NCI-H1930 (cell line): ENCODE measurements around the gene SNX32.
A peak's percentile ranks its signal among the peaks of the same experiment; 100 is the strongest.

ENCODE experiments used
- DNase-seq, 2 experiments: peaks; one replicate each; lab custom pipeline; 2025; lab: John Stamatoyannopoulos, UW

Gene SNX32

DNA sequence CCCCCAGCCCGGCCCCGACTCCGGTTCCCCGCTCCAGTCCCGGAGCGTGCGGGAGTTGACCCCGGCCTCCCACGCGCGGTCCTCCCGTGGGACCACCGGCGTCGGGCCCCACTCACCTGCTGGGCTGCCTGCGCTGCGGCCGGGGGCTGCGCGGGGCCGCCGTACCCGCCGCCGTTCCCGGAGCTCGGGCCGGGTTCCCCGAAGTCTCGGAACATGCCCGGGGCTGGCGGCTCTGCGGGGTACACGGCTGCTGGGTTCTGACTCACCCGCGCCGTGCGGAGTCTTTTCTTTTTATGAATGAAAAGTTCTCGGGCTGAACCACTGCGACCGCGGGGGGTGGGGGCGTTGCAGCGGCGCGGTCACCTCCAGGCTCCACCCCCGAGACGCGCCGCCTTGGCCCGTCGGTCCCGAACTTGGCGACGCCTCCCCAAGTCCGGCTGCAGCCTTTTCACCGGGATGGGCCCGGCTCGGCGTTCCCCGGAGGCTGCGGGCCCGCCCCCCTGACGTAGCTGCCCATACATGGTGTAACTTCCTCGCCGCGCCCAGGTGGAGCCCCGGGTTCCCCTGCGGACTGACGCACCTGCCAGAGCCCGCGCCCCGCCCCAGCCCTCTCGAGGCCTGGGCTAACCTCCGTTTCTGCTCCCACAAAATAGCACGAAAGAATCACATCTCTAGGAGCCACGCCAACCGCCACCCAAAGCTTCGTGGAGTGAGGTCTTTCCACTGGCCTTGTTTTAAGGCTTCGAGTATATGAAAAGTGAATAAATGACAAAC, 66.5 kb downstream of the SNX32 start, which contains the start of gene FOSL1:
FOSL1 (minus strand) TSS at position 264 of the 774 bp plus-strand sequence; CDS start at position 215, 49 bp downstream.
- DNase-seq, result peak in 1 of 2 experiments; percentile 58

- no peak for DNase-seq
Measured at GRCh38 chr11:65900899-65901180, 67.1 kb downstream of the SNX32 start.

- DNase-seq, result no peak
Measured at GRCh38 chr11:65903068-65903481, 69.3 kb downstream of the SNX32 start.
